ENCODE results near the gene GPR26. TPM values are rescaled to one million over a fixed set of nuclear protein-coding genes. Genes with fewer than 3 reads are reported as not detected.

The GPR26 gene
- total and polyA plus RNA-seq, 8 donors, result not detected

DNA sequence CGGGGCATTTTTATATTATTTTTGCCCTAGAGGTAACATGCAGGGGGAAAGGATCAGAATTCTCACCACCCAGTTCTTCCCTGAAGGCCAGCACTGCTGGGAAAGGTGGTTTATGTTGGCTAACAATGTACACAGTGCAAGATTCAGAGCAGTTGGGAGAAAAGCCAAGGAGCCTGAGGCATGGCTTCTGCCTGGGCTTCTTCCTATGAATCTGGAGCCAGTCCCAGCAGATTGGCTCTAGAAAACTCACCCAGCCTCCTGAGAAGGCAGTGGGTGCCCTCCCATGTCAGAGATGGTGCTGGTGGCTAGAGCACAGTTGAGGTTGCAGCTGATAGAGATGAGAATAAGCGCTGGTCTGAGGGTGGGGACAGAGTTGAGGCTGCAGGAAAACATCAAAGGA, 44.7 kb upstream of the GPR26 start:
- TF ChIP-seq POLR2A (IDR thresholded peaks at IDR 0.05) (no peak), POLR2AphosphoS5 (IDR thresholded peaks at IDR 0.05) (no peak), EP300 (IDR thresholded peaks at IDR 0.05) (no peak)
- TF ChIP-seq, protein P1, sequence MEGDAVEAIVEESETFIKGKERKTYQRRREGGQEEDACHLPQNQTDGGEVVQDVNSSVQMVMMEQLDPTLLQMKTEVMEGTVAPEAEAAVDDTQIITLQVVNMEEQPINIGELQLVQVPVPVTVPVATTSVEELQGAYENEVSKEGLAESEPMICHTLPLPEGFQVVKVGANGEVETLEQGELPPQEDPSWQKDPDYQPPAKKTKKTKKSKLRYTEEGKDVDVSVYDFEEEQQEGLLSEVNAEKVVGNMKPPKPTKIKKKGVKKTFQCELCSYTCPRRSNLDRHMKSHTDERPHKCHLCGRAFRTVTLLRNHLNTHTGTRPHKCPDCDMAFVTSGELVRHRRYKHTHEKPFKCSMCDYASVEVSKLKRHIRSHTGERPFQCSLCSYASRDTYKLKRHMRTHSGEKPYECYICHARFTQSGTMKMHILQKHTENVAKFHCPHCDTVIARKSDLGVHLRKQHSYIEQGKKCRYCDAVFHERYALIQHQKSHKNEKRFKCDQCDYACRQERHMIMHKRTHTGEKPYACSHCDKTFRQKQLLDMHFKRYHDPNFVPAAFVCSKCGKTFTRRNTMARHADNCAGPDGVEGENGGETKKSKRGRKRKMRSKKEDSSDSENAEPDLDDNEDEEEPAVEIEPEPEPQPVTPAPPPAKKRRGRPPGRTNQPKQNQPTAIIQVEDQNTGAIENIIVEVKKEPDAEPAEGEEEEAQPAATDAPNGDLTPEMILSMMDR (IDR thresholded peaks at IDR 0.05), result no peak
- Histone ChIP-seq H3K4me3 (no peak overlapping the region), H3K9me3 (no peaks in the 10 kb centered on the region), H3K36me3 (no peaks in the 10 kb centered on the region), H3K4me1 (no peaks in the 10 kb centered on the region), H3K27ac (no peak overlapping the region), H3K27me3 (peaks cover 0 to 4% (median 0%) of the 10 kb centered on the region in 3 donors)
- WGBS, 5 donors, result 71 to 77% (median 75%) methylated on average over 2 of the region's 2 CpGs
- no peak for DNase-seq
- intact Hi-C loops (cut with DNase I; ENCODE audit: low total_unique reads), result no loop called here

DNA sequence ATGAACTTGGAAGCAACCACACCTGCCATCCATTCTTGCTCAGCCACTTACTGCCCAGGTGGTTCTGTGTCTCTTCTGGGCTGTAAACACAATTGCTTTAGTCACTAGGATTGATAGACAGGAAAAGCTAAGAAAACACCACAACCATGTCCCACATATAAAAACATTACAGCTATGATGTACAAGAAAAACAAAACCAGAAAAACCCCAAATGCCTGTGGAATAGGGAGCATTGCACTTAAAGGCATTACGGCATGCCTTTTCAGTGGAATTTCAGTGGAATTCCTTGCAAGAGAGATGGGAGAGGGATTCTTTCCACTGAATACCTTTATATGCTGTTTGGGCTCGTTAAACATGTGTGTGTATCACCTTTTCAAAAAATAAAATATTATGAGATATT, 44.2 kb upstream of the GPR26 start:
- H3K4me3 ChIP-seq, result no peak overlapping the region
- no peaks in the 10 kb centered on the region for H3K9me3 ChIP-seq
- H3K27me3 ChIP-seq, result peaks cover 0 to 4% (median 0%) of the 10 kb centered on the region in 3 donors
- H3K27ac ChIP-seq, result no peak overlapping the region
- intact Hi-C loops (cut with DNase I; ENCODE audit: low total_unique reads), result no loop called here
- no peak for DNase-seq
- no peaks in the 10 kb centered on the region for H3K4me1 ChIP-seq
- TF ChIP-seq EP300 (IDR thresholded peaks at IDR 0.05) (no peak), POLR2AphosphoS5 (IDR thresholded peaks at IDR 0.05) (no peak), POLR2A (IDR thresholded peaks at IDR 0.05) (no peak)
- TF ChIP-seq, protein P1 (IDR thresholded peaks at IDR 0.05), result no peak
- no peaks in the 10 kb centered on the region for H3K36me3 ChIP-seq
- WGBS, 5 donors, result 54 to 79% (median 73%) methylated on average over 2 of the region's 2 CpGs

DNA sequence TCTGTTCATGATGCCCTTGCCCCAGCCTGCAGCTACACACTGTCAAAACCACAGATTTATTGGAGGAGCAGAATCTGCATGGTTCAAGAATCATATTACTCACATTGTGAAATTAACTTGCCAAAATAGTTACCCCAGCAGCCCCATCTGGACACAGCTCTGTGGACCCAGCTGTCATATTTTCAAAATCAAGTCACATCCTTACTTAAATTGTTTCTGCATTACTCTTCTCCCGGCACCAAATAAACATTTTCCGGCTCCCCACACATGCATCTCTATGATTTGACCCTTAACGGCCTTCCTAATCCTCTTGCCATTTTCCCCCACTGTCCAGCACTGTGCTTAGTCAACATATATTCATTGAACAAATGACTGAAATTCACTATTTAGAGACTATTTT, 43.8 kb upstream of the GPR26 start:
- Histone ChIP-seq H3K27ac (no peak overlapping the region), H3K9me3 (no peaks in the 10 kb centered on the region), H3K36me3 (no peaks in the 10 kb centered on the region), H3K4me1 (no peaks in the 10 kb centered on the region), H3K27me3 (peaks cover 0 to 4% (median 0%) of the 10 kb centered on the region in 3 donors), H3K4me3 (no peak overlapping the region)
- intact Hi-C loops (cut with DNase I; ENCODE audit: low total_unique reads), result no loop called here
- TF ChIP-seq, protein P1 (IDR thresholded peaks at IDR 0.05), result no peak
- TF ChIP-seq POLR2AphosphoS5 (IDR thresholded peaks at IDR 0.05) (no peak), EP300 (IDR thresholded peaks at IDR 0.05) (no peak), POLR2A (IDR thresholded peaks at IDR 0.05) (no peak)
- no peak for DNase-seq
- WGBS, 5 donors, result 54 to 72% (median 61%) methylated on average over 2 to 3 of the region's 3 CpGs

DNA sequence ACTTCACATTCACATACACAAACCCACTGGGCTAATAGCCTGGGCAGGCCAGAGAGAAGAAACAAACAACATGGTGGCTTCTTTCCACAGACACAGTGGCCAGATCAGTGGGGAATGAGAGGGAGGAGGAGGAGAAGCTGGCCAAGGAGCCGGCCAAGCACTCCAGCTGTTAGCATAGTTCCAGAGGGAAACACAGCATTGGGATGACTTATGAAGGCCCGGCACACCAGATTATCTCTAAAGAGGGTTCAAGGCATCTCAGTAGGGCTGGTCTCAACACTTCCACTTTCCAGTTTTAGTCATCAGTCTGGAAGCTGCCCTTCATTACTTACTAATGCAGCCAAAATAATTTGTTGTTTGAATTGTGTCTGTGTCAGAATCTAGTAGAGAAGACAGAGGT, 42.1 kb upstream of the GPR26 start:
- WGBS, 5 donors, result 77 to 93% (median 81%) methylated on average over 2 of the region's 2 CpGs
- Histone ChIP-seq H3K36me3 (no peaks in the 10 kb centered on the region), H3K27ac (no peak overlapping the region), H3K4me3 (no peak overlapping the region), H3K9me3 (no peaks in the 10 kb centered on the region), H3K27me3 (peaks cover 0 to 4% (median 0%) of the 10 kb centered on the region in 3 donors), H3K4me1 (no peaks in the 10 kb centered on the region)
- intact Hi-C loops (cut with DNase I; ENCODE audit: low total_unique reads), result no loop called here
- TF ChIP-seq EP300 (IDR thresholded peaks at IDR 0.05) (no peak), POLR2A (IDR thresholded peaks at IDR 0.05) (no peak), POLR2AphosphoS5 (IDR thresholded peaks at IDR 0.05) (no peak)
- TF ChIP-seq, protein P1 (IDR thresholded peaks at IDR 0.05), result no peak
- no peak for DNase-seq
